Tibial artery (tissue), 4 donors: ENCODE measurements around the gene PPFIA2.

Experiments used
- DNase-seq, 2 donors: peaks; one replicate each; pipeline ENCODE4 v3.0.0-alpha.2; 2019
- H3K27ac ChIP-seq, 2 donors: fragments of 200-600 bp; sonication (generic) in 1 of 2; 1 replicate in 1 of 2; 2 replicates in 1 of 2; pipeline ENCODE4 v1.5.1; 2018 to 2019; ENCODE audit warnings: mild to moderate bottlenecking in 1 of 2
- H3K27me3 ChIP-seq, 2 donors: fragments of 200-600 bp; sonication (generic) in 1 of 2; one replicate each; pipeline versions ENCODE4 v1.5.1 to v1.6.0; 2016 to 2019
- H3K36me3 ChIP-seq, 3 donors: fragments of 200-600 bp; sonication (generic) in 2 of 3; one replicate each; pipeline ENCODE4 v1.5.1; 2016 to 2019; ENCODE audit warnings: mild to moderate bottlenecking in 2 of 3
- H3K4me1 ChIP-seq, 4 donors: fragments of 200-600 bp; sonication (generic) in 2 of 4; 1 replicate in 3 of 4; 2 replicates in 1 of 4; pipeline ENCODE4 v1.5.1; 2016 to 2019
- H3K4me3 ChIP-seq, 2 donors: fragments of 200-600 bp; sonication (generic) in 1 of 2; 1 replicate in 1 of 2; 2 replicates in 1 of 2; pipeline ENCODE4 v1.5.1; 2018 to 2019; ENCODE audit warnings: mild to moderate bottlenecking in 2 of 2
- H3K9me3 ChIP-seq, 3 donors: fragments of 200-600 bp; sonication (generic) in 1 of 3; one replicate each; pipeline ENCODE4 v1.5.1; 2016 to 2019
- CTCF ChIP-seq, 2 experiments: fragments of 200-600 bp in 1 of 2; fragments of 450-650 bp in 1 of 2; IDR thresholded peaks; one replicate each; pipeline ENCODE4 v1.5.1; 2017 to 2019; ENCODE audit warnings: antibody characterized with exemption in 2 of 2, mild to moderate bottlenecking in 1 of 2, moderate library complexity in 1 of 2
- intact Hi-C: fragments of 100-400 bp; cut with DNase I; formaldehyde crosslinking; loops from one replicate; pipeline ENCODE4 v1.15.0; 2023; ENCODE audit warnings: low total_unique reads

Gene PPFIA2

GRCh38 chr12:81378601-81379285 is 380.4 kb downstream of the PPFIA2 start:
- Histone ChIP-seq H3K36me3 (peaks cover 4 to 12% (median 10%) of the 10 kb centered on the region in 3 donors), H3K27me3 (no peaks in the 10 kb centered on the region), H3K9me3 (no peaks in the 10 kb centered on the region), H3K4me3 (no peak overlapping the region), H3K27ac (no peak overlapping the region), H3K4me1 (no peaks in the 10 kb centered on the region)
- no peak for DNase-seq
- intact Hi-C loops: no loop called here
- TF ChIP-seq CTCF (IDR thresholded peaks at IDR 0.05): no peak

GRCh38 chr12:81377771-81378170 is 381.4 kb downstream of the PPFIA2 start:
- Histone ChIP-seq H3K27ac (no peak overlapping the region), H3K9me3 (no peaks in the 10 kb centered on the region), H3K4me1 (no peaks in the 10 kb centered on the region), H3K4me3 (no peak overlapping the region), H3K27me3 (no peaks in the 10 kb centered on the region), H3K36me3 (peaks cover 2 to 12% (median 8%) of the 10 kb centered on the region in 3 donors)
- intact Hi-C loops: no loop called here
- TF ChIP-seq CTCF (IDR thresholded peaks at IDR 0.05): no peak
- no peak for DNase-seq

- no peak overlapping the region for H3K4me3 ChIP-seq
- H3K36me3 ChIP-seq: peaks cover 0 to 12% (median 8%) of the 10 kb centered on the region in 3 donors
- H3K27me3 ChIP-seq: no peaks in the 10 kb centered on the region
- H3K9me3 ChIP-seq: no peaks in the 10 kb centered on the region
- no peaks in the 10 kb centered on the region for H3K4me1 ChIP-seq
- intact Hi-C loops: no loop called here
- TF ChIP-seq CTCF (IDR thresholded peaks at IDR 0.05): no peak
- H3K27ac ChIP-seq: no peak overlapping the region
- DNase-seq: no peak
Observed at GRCh38 chr12:81375969-81376368, 383.2 kb downstream of the PPFIA2 start.

- no peak overlapping the region for H3K27ac ChIP-seq
- no peaks in the 10 kb centered on the region for H3K4me1 ChIP-seq
- H3K27me3 ChIP-seq: no peaks in the 10 kb centered on the region
- peaks cover 0 to 19% (median 7%) of the 10 kb centered on the region in 3 donors for H3K36me3 ChIP-seq
- TF ChIP-seq CTCF (IDR thresholded peaks at IDR 0.05): no peak
- no peak overlapping the region for H3K4me3 ChIP-seq
- intact Hi-C loops: no loop called here
- DNase-seq: no peak
- H3K9me3 ChIP-seq: no peaks in the 10 kb centered on the region
Observed at GRCh38 chr12:81370456-81370855, 388.7 kb downstream of the PPFIA2 start.

GRCh38 chr12:81369175-81369574 is 390.0 kb downstream of the PPFIA2 start:
- no peak for DNase-seq
- H3K27me3 ChIP-seq: no peaks in the 10 kb centered on the region
- H3K4me3 ChIP-seq: no peak overlapping the region
- no peaks in the 10 kb centered on the region for H3K9me3 ChIP-seq
- H3K36me3 ChIP-seq: peaks cover 5 to 11% (median 7%) of the 10 kb centered on the region in 3 donors
- no peak for TF ChIP-seq CTCF (IDR thresholded peaks at IDR 0.05)
- H3K27ac ChIP-seq: no peak overlapping the region
- H3K4me1 ChIP-seq: no peaks in the 10 kb centered on the region
- intact Hi-C loops: no loop called here
